ENCODE data around the gene PTPRS. TPM values are rescaled to one million over a fixed set of nuclear protein-coding genes. Genes with fewer than 3 reads are reported as not detected.

The PTPRS gene
- total and polyA plus RNA-seq, 2 of the 13 experiments (the other 11 are each of a cell fraction or from before 2014, with no cell fraction given): 32.7 to 43.9 TPM

GRCh38 chr19:5340637-5341447 is at the start of gene PTPRS (continued):
- TF ChIP-seq AHDC1 (CRISPR knock-in tag; IDR thresholded peaks at IDR 0.05; ENCODE audit: borderline replicate concordance) (peak; percentile 64; the same call in 1 of the 2 replicates), ZNF530 (CRISPR knock-in tag; IDR thresholded peaks at IDR 0.05; ENCODE audit: low read depth) (peak; percentile 97; the same call in 1 of the 2 replicates), KAT8 (CRISPR knock-in tag; IDR thresholded peaks at IDR 0.05) (peak; percentile 87), YEATS2 (CRISPR knock-in tag; IDR thresholded peaks at IDR 0.05; ENCODE audit: borderline replicate concordance) (no peak; the same call in 1 of the 2 replicates), ZNF382 (CRISPR knock-in tag; IDR thresholded peaks at IDR 0.05; ENCODE audit: borderline replicate concordance) (no peak), ZZZ3 (CRISPR knock-in tag; IDR thresholded peaks at IDR 0.05; ENCODE audit: borderline replicate concordance) (peak; percentile 49; the same call in 1 of the 2 replicates), ZNF337 (CRISPR knock-in tag; IDR thresholded peaks at IDR 0.05; ENCODE audit: borderline replicate concordance, low read depth) (peak; percentile 95; the same call in 1 of the 2 replicates), ZNF781 (CRISPR knock-in tag; IDR thresholded peaks at IDR 0.05; ENCODE audit: borderline replicate concordance, not compliant biosample characterization) (peak; percentile 86), ZNF703 (CRISPR knock-in tag; IDR thresholded peaks at IDR 0.05; ENCODE audit: borderline replicate concordance) (peak; percentile 96), MTA1 (CRISPR knock-in tag; IDR thresholded peaks at IDR 0.05; ENCODE audit: borderline replicate concordance) (no peak), ZNF253 (CRISPR knock-in tag; IDR thresholded peaks at IDR 0.05; ENCODE audit: borderline replicate concordance) (peak; percentile 100), ZNF160 (CRISPR knock-in tag; IDR thresholded peaks at IDR 0.05) (peak; percentile 97), CREB3 (CRISPR knock-in tag; IDR thresholded peaks at IDR 0.05) (peak; percentile 99), FOXO1 (CRISPR knock-in tag; IDR thresholded peaks at IDR 0.05) (peak; percentile 78; the same call in 1 of the 2 replicates), ZNF292 (CRISPR knock-in tag; IDR thresholded peaks at IDR 0.05; ENCODE audit: borderline replicate concordance, low read depth) (no peak), ZNF441 (CRISPR knock-in tag; IDR thresholded peaks at IDR 0.05; ENCODE audit: borderline replicate concordance) (peak; percentile 98)
- TF ChIP-seq, protein P1, sequence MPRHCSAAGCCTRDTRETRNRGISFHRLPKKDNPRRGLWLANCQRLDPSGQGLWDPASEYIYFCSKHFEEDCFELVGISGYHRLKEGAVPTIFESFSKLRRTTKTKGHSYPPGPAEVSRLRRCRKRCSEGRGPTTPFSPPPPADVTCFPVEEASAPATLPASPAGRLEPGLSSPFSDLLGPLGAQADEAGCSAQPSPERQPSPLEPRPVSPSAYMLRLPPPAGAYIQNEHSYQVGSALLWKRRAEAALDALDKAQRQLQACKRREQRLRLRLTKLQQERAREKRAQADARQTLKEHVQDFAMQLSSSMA (CRISPR knock-in tag; IDR thresholded peaks at IDR 0.05): peak; percentile 97; the same call in 1 of the 2 replicates
- TF ChIP-seq, protein P2, sequence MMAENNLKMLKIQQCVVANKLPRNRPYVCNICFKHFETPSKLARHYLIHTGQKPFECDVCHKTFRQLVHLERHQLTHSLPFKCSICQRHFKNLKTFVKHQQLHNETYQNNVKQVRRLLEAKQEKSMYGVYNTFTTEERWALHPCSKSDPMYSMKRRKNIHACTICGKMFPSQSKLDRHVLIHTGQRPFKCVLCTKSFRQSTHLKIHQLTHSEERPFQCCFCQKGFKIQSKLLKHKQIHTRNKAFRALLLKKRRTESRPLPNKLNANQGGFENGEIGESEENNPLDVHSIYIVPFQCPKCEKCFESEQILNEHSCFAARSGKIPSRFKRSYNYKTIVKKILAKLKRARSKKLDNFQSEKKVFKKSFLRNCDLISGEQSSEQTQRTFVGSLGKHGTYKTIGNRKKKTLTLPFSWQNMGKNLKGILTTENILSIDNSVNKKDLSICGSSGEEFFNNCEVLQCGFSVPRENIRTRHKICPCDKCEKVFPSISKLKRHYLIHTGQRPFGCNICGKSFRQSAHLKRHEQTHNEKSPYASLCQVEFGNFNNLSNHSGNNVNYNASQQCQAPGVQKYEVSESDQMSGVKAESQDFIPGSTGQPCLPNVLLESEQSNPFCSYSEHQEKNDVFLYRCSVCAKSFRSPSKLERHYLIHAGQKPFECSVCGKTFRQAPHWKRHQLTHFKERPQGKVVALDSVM (CRISPR knock-in tag; IDR thresholded peaks at IDR 0.05): peak; percentile 78

Data from HepG2 (cell line).